H9 (cell line): ENCODE measurements around the gene USB1. TPM values are rescaled to one million over a fixed set of nuclear protein-coding genes. Genes with fewer than 3 reads are reported as not detected.

Source experiments
- DNase-seq: peaks from one replicate; pipeline ENCODE4 v3.0.0-alpha.2; 2017
- H2AFZ ChIP-seq: one replicate; pipeline ENCODE4 v1.6.1; 2013; ENCODE audit warnings: mild to moderate bottlenecking, low read length, control low read depth, moderate library complexity
- H2AK5ac ChIP-seq: 2 replicates; pipeline ENCODE4 v1.6.1; 2013; ENCODE audit warnings: low read length, control low read depth, mixed read lengths; ENCODE audit not compliant: insufficient read length
- H2BK120ac ChIP-seq: one replicate; pipeline ENCODE4 v1.6.1; 2013; ENCODE audit warnings: low read depth, mild to moderate bottlenecking, low read length, control low read depth, inconsistent platforms; ENCODE audit not compliant: poor library complexity, severe bottlenecking
- H2BK12ac ChIP-seq: 2 replicates; pipeline ENCODE4 v1.6.1; 2013; ENCODE audit warnings: low read length, control low read depth, mixed read lengths, low read depth; ENCODE audit not compliant: insufficient read length
- H2BK15ac ChIP-seq: 2 replicates; pipeline ENCODE4 v1.6.1; 2013; ENCODE audit warnings: low read depth, low read length, control low read depth
- H2BK20ac ChIP-seq: one replicate; pipeline ENCODE4 v1.6.1; 2013; ENCODE audit warnings: low read depth, mild to moderate bottlenecking, low read length, control low read depth, inconsistent platforms; ENCODE audit not compliant: poor library complexity, severe bottlenecking
- H2BK5ac ChIP-seq: 2 replicates; pipeline ENCODE4 v1.6.1; 2013; ENCODE audit warnings: low read length, control low read depth, mixed read lengths; ENCODE audit not compliant: insufficient read length
- H3K14ac ChIP-seq: 2 replicates; pipeline ENCODE4 v1.6.1; 2013; ENCODE audit warnings: low read length, control low read depth; ENCODE audit not compliant: insufficient read depth
- H3K18ac ChIP-seq: 2 replicates; pipeline ENCODE4 v1.6.1; 2013; ENCODE audit warnings: low read depth, mild to moderate bottlenecking, mixed read lengths, low read length, control low read depth; ENCODE audit not compliant: insufficient read length
- H3K23ac ChIP-seq: 2 replicates; pipeline ENCODE4 v1.6.1; 2013; ENCODE audit warnings: low read length, control low read depth, mixed read lengths, low read depth; ENCODE audit not compliant: insufficient read length
- H3K23me2 ChIP-seq: 2 replicates; pipeline ENCODE4 v1.6.1; 2013; ENCODE audit warnings: low read depth, mild to moderate bottlenecking, mixed read lengths, low read length, control low read depth; ENCODE audit not compliant: insufficient read length, poor library complexity, severe bottlenecking
- H3K27ac ChIP-seq: 2 replicates; pipeline ENCODE4 v1.5.1; 2013; ENCODE audit warnings: low read length, control low read depth, mixed read lengths, low read depth; ENCODE audit not compliant: insufficient read length
- H3K27me3 ChIP-seq: 2 replicates; pipeline ENCODE4 v1.6.1; 2013; ENCODE audit warnings: low read length, control low read depth, inconsistent platforms; ENCODE audit not compliant: insufficient read depth
- H3K4ac ChIP-seq: 2 replicates; pipeline ENCODE4 v1.6.1; 2013; ENCODE audit warnings: low read depth, mild to moderate bottlenecking, control low read depth, inconsistent platforms, low read length, moderate library complexity
- H3K4me1 ChIP-seq: 2 replicates; pipeline ENCODE4 v1.6.1; 2013; ENCODE audit warnings: low read length, control low read depth, inconsistent platforms; ENCODE audit not compliant: insufficient read depth
- H3K4me2 ChIP-seq: 2 replicates; pipeline ENCODE4 v1.6.1; 2013; ENCODE audit warnings: low read length, control low read depth, mixed read lengths; ENCODE audit not compliant: insufficient read length, insufficient read depth
- H3K56ac ChIP-seq: 2 replicates; pipeline ENCODE4 v1.6.1; 2013; ENCODE audit warnings: low read depth, mild to moderate bottlenecking, mixed read lengths, low read length, control low read depth; ENCODE audit not compliant: insufficient read length
- H3K79me1 ChIP-seq: 2 replicates; pipeline ENCODE4 v1.6.1; 2013; ENCODE audit warnings: low read depth, mild to moderate bottlenecking, moderate library complexity, low read length, control low read depth, inconsistent platforms; ENCODE audit not compliant: insufficient read depth, poor library complexity, severe bottlenecking
- H3K79me2 ChIP-seq: 2 replicates; pipeline ENCODE4 v1.6.1; 2013; ENCODE audit warnings: low read length, control low read depth, inconsistent platforms; ENCODE audit not compliant: insufficient read depth
- H3K9ac ChIP-seq: 2 replicates; pipeline ENCODE4 v1.6.1; 2013; ENCODE audit warnings: low read length, control low read depth, mixed read lengths; ENCODE audit not compliant: insufficient read length; ENCODE audit errors: extremely low read depth
- H3K9me3 ChIP-seq: one replicate; pipeline ENCODE4 v1.6.1; 2013; ENCODE audit warnings: low read depth, low read length, inconsistent platforms; ENCODE audit not compliant: control insufficient read depth
- H3T11ph ChIP-seq: one replicate; pipeline ENCODE4 v1.6.1; 2013; ENCODE audit warnings: mild to moderate bottlenecking, low read length, control low read depth, inconsistent platforms
- H4K20me1 ChIP-seq: one replicate; pipeline ENCODE4 v1.6.1; 2013; ENCODE audit not compliant: control insufficient read depth, insufficient read length, insufficient read depth
- H4K5ac ChIP-seq: 2 replicates; pipeline ENCODE4 v1.6.1; 2013; ENCODE audit warnings: low read depth, mild to moderate bottlenecking, mixed read lengths, low read length, control low read depth; ENCODE audit not compliant: insufficient read length
- H4K8ac ChIP-seq: replicated peaks from 2 replicates; pipeline ENCODE4 v1.6.1; 2013; ENCODE audit warnings: low read length, control low read depth, mixed read lengths, low read depth; ENCODE audit not compliant: insufficient read length
- H4K91ac ChIP-seq: 2 replicates; pipeline ENCODE4 v1.6.1; 2013; ENCODE audit warnings: low read depth, mild to moderate bottlenecking, moderate library complexity, mixed read lengths, low read length, control low read depth; ENCODE audit not compliant: insufficient read length
- H3K27ac Mint-ChIP-seq, 3 experiments: 2 replicates in 2 of 3; 3 replicates in 1 of 3; pipeline ENCODE4 v1.8.0; 2020 to 2021; ENCODE audit warnings: mixed read lengths in 3 of 3, mild to moderate bottlenecking in 1 of 3, moderate library complexity in 1 of 3
- H3K27me3 Mint-ChIP-seq: 2 replicates; pipeline ENCODE4 v1.8.0; 2021; ENCODE audit warnings: low read depth, mild to moderate bottlenecking, moderate library complexity, mixed read lengths
- H3K36me3 Mint-ChIP-seq, 3 experiments: 2 replicates in 2 of 3; 3 replicates in 1 of 3; pipeline ENCODE4 v1.8.0; 2020 to 2021; ENCODE audit warnings: low read depth in 3 of 3, mixed read lengths in 3 of 3; ENCODE audit not compliant: insufficient read depth in 1 of 3
- H3K4me1 Mint-ChIP-seq, 2 experiments: 2 replicates each; pipeline ENCODE4 v1.8.0; 2020; ENCODE audit warnings: mixed read lengths in 2 of 2
- H3K4me3 Mint-ChIP-seq, 2 experiments: 2 replicates in 1 of 2; 3 replicates in 1 of 2; pipeline ENCODE4 v1.8.0; 2020 to 2021; ENCODE audit warnings: mild to moderate bottlenecking in 2 of 2, mixed read lengths in 2 of 2, moderate library complexity in 1 of 2
- H3K9me3 Mint-ChIP-seq, 2 experiments: 2 replicates in 1 of 2; 3 replicates in 1 of 2; pipeline ENCODE4 v1.8.0; 2020; ENCODE audit warnings: mild to moderate bottlenecking in 2 of 2, mixed read lengths in 2 of 2, moderate library complexity in 1 of 2
- WGBS: extraction: QIAGEN DNeasy Blood & Tissue Kit; methylation state at CpG from one replicate; pipeline ENCODE4 v1.1.7; 2013; ENCODE audit warnings: missing lambda C conversion rate, low lambda C conversion rate, mixed read lengths; ENCODE audit not compliant: insufficient read length; ENCODE audit errors: extremely low coverage; 5-methylcytosine and 5-hydroxymethylcytosine counted together
- total RNA-seq: library from RNA; stranded (reverse); gene quantifications from 2 replicates; pipeline ENCODE4 v1.2.1, GENCODE V29; 2021
- TF ChIP-seq, protein P1 (sequence below): fragments of 200-600 bp; sonication (generic); conservative IDR thresholded peaks from 3 replicates; pipeline ENCODE4 v1.8.0; 2021; ENCODE audit warnings: antibody characterized with exemption, mild to moderate bottlenecking

The USB1 gene
- total RNA-seq, 1 experiment from 2014 or later: 65.0 TPM

DNA sequence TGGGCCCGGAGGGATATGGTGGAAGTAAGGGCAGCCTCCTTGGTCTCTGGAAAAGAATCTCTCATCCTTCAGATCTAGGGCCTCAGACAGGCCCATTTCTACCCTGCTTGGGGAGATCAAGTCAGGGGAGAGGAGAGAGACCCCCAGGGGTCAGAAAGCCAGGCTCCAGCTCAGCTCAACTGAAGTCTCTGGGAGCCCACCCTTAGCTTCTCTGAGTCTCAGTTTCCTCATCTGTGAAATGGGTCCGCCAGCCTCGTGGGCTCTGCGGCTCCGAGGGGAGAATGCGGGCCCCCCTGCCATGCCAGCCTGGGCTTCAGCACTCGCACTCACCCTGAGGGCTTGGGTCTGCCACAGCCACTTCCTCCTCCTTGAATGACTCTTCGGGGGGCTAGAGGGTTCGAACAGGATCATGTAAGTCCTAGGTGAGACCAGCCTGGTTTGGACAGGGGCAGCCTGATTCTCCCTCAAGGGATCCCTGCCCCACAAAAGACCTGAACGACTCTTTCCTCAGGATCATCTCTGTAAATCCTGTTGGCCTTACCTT lies 37.0 kb upstream of the USB1 start:
- Histone ChIP-seq H3K4me1 (no peaks in the 10 kb centered on the region), H3K23ac (no peak overlapping the region), H3T11ph (no peak overlapping the region), H2AK5ac (no peak overlapping the region), H3K27me3 (no peaks in the 10 kb centered on the region; the same call in 1 of the 2 replicates), H3K23me2 (no peaks in the 10 kb centered on the region), H4K8ac (no peak overlapping the region), H4K20me1 (no peaks in the 10 kb centered on the region), H4K5ac (no peak overlapping the region), H3K14ac (no peak overlapping the region), H2BK20ac (no peak overlapping the region), H3K4ac (no peak overlapping the region), H2AFZ (no peak overlapping the region), H3K79me1 (no peaks in the 10 kb centered on the region), H3K27ac (no peak overlapping the region), H3K9me3 (no peaks in the 10 kb centered on the region), H2BK120ac (no peak overlapping the region), H3K9ac (no peak overlapping the region), H4K91ac (no peak overlapping the region), H2BK5ac (no peak overlapping the region), H3K79me2 (no peaks in the 10 kb centered on the region), H2BK12ac (no peak overlapping the region), H3K56ac (no peak overlapping the region), H3K4me2 (no peak overlapping the region), H3K18ac (no peak overlapping the region), H2BK15ac (no peak overlapping the region)
- no peak for DNase-seq
- WGBS: no CpG with 5 or more reads among the region's 10 CpGs
- H3K27me3 Mint-ChIP-seq: no peaks in the 10 kb centered on the region; the same call in 1 of the 2 replicates
- TF ChIP-seq, protein P1, sequence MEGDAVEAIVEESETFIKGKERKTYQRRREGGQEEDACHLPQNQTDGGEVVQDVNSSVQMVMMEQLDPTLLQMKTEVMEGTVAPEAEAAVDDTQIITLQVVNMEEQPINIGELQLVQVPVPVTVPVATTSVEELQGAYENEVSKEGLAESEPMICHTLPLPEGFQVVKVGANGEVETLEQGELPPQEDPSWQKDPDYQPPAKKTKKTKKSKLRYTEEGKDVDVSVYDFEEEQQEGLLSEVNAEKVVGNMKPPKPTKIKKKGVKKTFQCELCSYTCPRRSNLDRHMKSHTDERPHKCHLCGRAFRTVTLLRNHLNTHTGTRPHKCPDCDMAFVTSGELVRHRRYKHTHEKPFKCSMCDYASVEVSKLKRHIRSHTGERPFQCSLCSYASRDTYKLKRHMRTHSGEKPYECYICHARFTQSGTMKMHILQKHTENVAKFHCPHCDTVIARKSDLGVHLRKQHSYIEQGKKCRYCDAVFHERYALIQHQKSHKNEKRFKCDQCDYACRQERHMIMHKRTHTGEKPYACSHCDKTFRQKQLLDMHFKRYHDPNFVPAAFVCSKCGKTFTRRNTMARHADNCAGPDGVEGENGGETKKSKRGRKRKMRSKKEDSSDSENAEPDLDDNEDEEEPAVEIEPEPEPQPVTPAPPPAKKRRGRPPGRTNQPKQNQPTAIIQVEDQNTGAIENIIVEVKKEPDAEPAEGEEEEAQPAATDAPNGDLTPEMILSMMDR: no peak
- peaks cover 5% of the 10 kb centered on the region in 2 experiments; a peak in 3 of 4 replicates for H3K4me1 Mint-ChIP-seq
- H3K4me3 Mint-ChIP-seq: no peak overlapping the region
- H3K27ac Mint-ChIP-seq: no peak overlapping the region; a peak in 1 of 7 replicates
- H3K9me3 Mint-ChIP-seq: no peaks in the 10 kb centered on the region
- H3K36me3 Mint-ChIP-seq: no peaks in the 10 kb centered on the region
